ENCODE results near the gene ENDOU. TPM values are rescaled to one million over a fixed set of nuclear protein-coding genes. Genes with fewer than 3 reads are reported as not detected.

ENDOU gene
- total RNA-seq, 4 donors from 2014 or later = 0.42 to 1.9 (median 0.75) TPM

DNA sequence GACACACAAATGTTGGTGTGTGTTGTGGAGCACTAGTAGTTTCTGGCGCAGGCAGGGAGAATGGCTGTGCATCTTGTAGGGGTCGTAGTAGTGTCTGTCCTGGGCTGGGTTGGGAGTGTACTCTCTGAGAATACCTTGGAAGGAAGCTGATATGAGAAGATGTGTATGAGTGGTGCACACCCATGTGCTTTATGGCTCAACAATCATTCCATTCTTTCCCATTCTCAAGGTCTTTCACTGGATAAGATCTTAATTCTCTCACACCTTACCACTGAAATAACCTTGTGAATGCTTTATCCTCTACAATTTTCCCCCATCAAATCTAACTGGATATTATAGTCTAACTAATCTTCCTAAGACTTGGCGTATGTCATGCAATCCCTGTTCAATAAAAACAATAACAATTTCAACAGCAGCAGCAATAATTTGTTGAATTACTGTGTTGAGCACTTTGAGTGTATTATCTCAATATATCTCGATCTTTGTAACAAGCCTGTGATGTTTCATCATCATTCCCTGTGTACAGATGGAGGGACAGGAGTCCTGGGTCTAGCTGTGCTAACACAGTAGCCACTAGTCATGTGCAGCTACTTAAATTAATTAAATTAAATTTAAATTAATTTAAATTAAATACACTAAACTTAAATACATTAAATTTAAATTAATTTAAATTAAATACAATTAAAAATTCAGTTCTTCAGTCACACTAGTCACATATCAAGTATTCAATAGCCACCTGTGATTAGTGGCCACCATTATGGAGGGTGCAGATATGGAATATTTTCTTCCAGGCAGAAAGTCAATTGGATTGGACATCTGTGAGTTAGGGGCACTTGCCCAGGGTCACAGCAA, 44.2 kb upstream of the ENDOU start:
- TF ChIP-seq POLR2A (IDR thresholded peaks at IDR 0.05) (no peak), POLR2AphosphoS5 (IDR thresholded peaks at IDR 0.05) (no peak), EP300 (IDR thresholded peaks at IDR 0.05) (no peak)
- TF ChIP-seq, protein P1, sequence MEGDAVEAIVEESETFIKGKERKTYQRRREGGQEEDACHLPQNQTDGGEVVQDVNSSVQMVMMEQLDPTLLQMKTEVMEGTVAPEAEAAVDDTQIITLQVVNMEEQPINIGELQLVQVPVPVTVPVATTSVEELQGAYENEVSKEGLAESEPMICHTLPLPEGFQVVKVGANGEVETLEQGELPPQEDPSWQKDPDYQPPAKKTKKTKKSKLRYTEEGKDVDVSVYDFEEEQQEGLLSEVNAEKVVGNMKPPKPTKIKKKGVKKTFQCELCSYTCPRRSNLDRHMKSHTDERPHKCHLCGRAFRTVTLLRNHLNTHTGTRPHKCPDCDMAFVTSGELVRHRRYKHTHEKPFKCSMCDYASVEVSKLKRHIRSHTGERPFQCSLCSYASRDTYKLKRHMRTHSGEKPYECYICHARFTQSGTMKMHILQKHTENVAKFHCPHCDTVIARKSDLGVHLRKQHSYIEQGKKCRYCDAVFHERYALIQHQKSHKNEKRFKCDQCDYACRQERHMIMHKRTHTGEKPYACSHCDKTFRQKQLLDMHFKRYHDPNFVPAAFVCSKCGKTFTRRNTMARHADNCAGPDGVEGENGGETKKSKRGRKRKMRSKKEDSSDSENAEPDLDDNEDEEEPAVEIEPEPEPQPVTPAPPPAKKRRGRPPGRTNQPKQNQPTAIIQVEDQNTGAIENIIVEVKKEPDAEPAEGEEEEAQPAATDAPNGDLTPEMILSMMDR (IDR thresholded peaks at IDR 0.05) = no peak
- Histone ChIP-seq H3K27ac (peak overlapping the region in 2 of 4 donors; percentile 38 to 52), H3K4me3 (no peak overlapping the region), H3K36me3 (no peaks in the 10 kb centered on the region), H3K9me3 (no peaks in the 10 kb centered on the region), H3K27me3 (peaks cover 10% of the 10 kb centered on the region), H3K4me1 (peaks cover 0 to 31% (median 7%) of the 10 kb centered on the region in 3 donors)
- WGBS, 2 donors (ENCODE audit: low coverage in 1 of 2) = 87 to 90% methylated on average over 3 to 4 of the region's 4 CpGs
- ATAC-seq = no peak

- TF ChIP-seq POLR2A (IDR thresholded peaks at IDR 0.05) (no peak), EP300 (IDR thresholded peaks at IDR 0.05) (no peak), POLR2AphosphoS5 (IDR thresholded peaks at IDR 0.05) (no peak)
- TF ChIP-seq, protein P1 (IDR thresholded peaks at IDR 0.05) = no peak
- Histone ChIP-seq H3K4me3 (no peak overlapping the region), H3K36me3 (no peaks in the 10 kb centered on the region), H3K9me3 (no peaks in the 10 kb centered on the region), H3K27ac (no peak overlapping the region), H3K4me1 (peaks cover 0 to 21% (median 0%) of the 10 kb centered on the region in 3 donors), H3K27me3 (peaks cover 10% of the 10 kb centered on the region)
- ATAC-seq = no peak
- WGBS, 2 donors (ENCODE audit: low coverage in 1 of 2) = 39 to 41% methylated on average over 2 of the region's 2 CpGs
Observed at GRCh38 chr12:47768323-47768811, 43.1 kb upstream of the ENDOU start.

DNA sequence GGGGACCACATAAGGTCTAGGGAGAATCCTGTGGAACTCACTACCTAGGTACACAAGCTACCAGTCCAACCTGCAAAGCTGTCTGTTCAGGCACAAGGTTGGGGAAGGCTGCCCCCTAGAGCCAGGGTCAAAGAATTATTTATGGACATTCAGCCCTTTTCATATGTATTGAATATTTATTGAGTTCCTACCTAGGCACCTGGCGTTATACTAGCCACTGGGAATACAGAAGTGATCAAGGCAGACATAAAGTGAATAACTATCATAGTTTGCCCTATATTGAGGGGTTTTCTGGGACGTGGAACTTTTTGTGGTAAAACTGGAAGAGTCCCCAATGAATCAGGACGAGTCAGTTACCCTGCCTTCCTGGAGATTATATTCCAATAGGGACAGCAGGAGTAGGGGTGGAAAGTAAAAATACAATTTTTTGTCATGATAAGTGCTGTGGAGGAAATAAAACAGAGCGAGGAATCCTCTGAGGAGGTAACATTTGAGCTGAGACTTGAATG, 42.0 kb upstream of the ENDOU start:
- no peaks in the 10 kb centered on the region for H3K9me3 ChIP-seq
- TF ChIP-seq POLR2A (IDR thresholded peaks at IDR 0.05) (no peak), POLR2AphosphoS5 (IDR thresholded peaks at IDR 0.05) (no peak), EP300 (IDR thresholded peaks at IDR 0.05) (no peak)
- TF ChIP-seq, protein P1 (IDR thresholded peaks at IDR 0.05) = peak; percentile 48 to 68 (median 50)

GRCh38 chr12:47766502-47767215, 41.4 kb upstream of the ENDOU start:
- TF ChIP-seq, protein P1 (IDR thresholded peaks at IDR 0.05) = no peak
- TF ChIP-seq POLR2AphosphoS5 (IDR thresholded peaks at IDR 0.05) (no peak), EP300 (IDR thresholded peaks at IDR 0.05) (no peak), POLR2A (IDR thresholded peaks at IDR 0.05) (no peak)
- Histone ChIP-seq H3K36me3 (no peaks in the 10 kb centered on the region), H3K4me3 (no peak overlapping the region), H3K9me3 (no peaks in the 10 kb centered on the region), H3K4me1 (peaks cover 0 to 11% (median 0%) of the 10 kb centered on the region in 3 donors), H3K27ac (no peak overlapping the region), H3K27me3 (peaks cover 10% of the 10 kb centered on the region)
- no peak for ATAC-seq
- 74 to 84% methylated on average over 2 of the region's 5 CpGs for WGBS, 2 donors (ENCODE audit: low coverage in 1 of 2)

More for the DNA sequence above, 42.0 kb upstream of the ENDOU start:
- peaks cover 0 to 15% (median 0%) of the 10 kb centered on the region in 3 donors for H3K4me1 ChIP-seq
- no peak overlapping the region for H3K4me3 ChIP-seq
- ATAC-seq = no peak
- H3K36me3 ChIP-seq = no peaks in the 10 kb centered on the region
- WGBS, 2 donors (ENCODE audit: low coverage in 1 of 2) = 30 to 57% methylated on average over 3 to 4 of the region's 4 CpGs
- H3K27me3 ChIP-seq = peaks cover 10% of the 10 kb centered on the region
- H3K27ac ChIP-seq = no peak overlapping the region

All from gastroesophageal sphincter (tissue), 4 donors.